OCI-LY3 (cell line): ENCODE data around the gene ACTMAP.

Experiments
- EZH2phosphoT487 ChIP-seq: fragments of 200-600 bp; shearing (Covaris generic); IDR thresholded peaks from 2 replicates; pipeline ENCODE4 v1.6.1; 2018; ENCODE audit warnings: antibody characterized with exemption, mixed run types, low read depth
- TF ChIP-seq, protein P1 (sequence below): fragments of 200-600, 300-600 bp; sonication (generic); IDR thresholded peaks from 2 replicates; pipeline ENCODE4 v1.5.1; 2014; ENCODE audit warnings: antibody characterized with exemption, low read length, low read depth

DNA sequence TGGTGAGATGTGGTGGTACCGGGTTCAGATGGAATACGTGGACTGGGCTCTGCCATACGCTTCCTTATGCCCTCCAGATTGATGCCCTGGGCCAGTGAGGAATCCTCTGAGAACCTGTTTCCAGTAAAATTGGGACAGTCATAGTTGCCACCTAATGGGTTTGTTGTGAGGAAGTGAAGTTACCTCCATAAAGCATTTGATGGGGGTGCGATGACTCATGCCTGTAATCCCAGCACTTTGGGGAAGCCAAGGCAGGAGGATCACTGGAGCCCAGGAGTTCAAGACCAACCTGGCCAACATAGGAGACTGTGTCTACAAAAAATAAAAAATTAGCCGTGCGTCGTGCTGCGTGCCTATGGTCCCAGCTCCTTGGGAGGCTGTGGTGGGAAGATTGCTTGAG is 5.5 kb upstream of the ACTMAP start:
- no peak for TF ChIP-seq EZH2phosphoT487
- TF ChIP-seq, protein P1, sequence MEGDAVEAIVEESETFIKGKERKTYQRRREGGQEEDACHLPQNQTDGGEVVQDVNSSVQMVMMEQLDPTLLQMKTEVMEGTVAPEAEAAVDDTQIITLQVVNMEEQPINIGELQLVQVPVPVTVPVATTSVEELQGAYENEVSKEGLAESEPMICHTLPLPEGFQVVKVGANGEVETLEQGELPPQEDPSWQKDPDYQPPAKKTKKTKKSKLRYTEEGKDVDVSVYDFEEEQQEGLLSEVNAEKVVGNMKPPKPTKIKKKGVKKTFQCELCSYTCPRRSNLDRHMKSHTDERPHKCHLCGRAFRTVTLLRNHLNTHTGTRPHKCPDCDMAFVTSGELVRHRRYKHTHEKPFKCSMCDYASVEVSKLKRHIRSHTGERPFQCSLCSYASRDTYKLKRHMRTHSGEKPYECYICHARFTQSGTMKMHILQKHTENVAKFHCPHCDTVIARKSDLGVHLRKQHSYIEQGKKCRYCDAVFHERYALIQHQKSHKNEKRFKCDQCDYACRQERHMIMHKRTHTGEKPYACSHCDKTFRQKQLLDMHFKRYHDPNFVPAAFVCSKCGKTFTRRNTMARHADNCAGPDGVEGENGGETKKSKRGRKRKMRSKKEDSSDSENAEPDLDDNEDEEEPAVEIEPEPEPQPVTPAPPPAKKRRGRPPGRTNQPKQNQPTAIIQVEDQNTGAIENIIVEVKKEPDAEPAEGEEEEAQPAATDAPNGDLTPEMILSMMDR = no peak
